ENCODE results near the gene RNASE13. TPM values are rescaled to one million over a fixed set of nuclear protein-coding genes. Genes with fewer than 3 reads are reported as not detected.

RNASE13 gene
- polyA plus RNA-seq, 2 of the 4 experiments (the other 2 are of a cell fraction), result not detected

DNA sequence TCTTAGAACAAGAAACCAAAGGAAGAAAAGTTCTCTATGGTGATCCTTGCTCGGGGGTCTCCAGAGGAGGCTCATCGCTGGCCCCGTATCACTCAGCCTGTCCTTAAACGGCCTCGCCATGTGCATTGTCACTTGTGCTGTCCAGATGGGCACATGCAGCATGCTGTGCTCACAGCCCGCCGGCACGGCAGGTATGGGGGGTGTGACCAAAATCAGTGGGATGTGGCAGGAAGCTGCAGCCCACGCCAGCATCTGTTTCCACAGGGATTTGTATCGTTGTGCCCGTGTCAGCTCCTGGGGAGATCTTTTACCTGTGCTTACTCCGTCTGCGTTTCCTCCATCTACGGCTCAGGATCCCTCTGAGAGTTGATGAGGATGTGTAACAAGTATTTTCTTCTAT lies 38.1 kb downstream of the RNASE13 start:
- Histone ChIP-seq H3K4me3 (no peak overlapping the region), H3K4me1 (peaks cover 2% of the 10 kb centered on the region; the same call in 2 of the 3 replicates), H3K27ac (no peak overlapping the region), H3K9me3 (no peaks in the 10 kb centered on the region), H3K4me2 (no peak overlapping the region)
- no peak for DNase-seq (ENCODE audit: low read depth in 1 of 2, low spot score in 1 of 2)
- FAIRE-seq, result no peak
- WGBS (ENCODE audit: missing lambda C conversion rate), result 90% methylated on average over 14 of the region's 14 CpGs
- TF ChIP-seq HOXB13 (CRISPR knock-in tag; IDR thresholded peaks at IDR 0.05; ENCODE audit: low read depth), result no peak
- TF ChIP-seq FOSL2 (IDR thresholded peaks at IDR 0.05), result no peak
- TF ChIP-seq FOSL2 (CRISPR knock-in tag; IDR thresholded peaks at IDR 0.05), result no peak
- TF ChIP-seq, protein P1, sequence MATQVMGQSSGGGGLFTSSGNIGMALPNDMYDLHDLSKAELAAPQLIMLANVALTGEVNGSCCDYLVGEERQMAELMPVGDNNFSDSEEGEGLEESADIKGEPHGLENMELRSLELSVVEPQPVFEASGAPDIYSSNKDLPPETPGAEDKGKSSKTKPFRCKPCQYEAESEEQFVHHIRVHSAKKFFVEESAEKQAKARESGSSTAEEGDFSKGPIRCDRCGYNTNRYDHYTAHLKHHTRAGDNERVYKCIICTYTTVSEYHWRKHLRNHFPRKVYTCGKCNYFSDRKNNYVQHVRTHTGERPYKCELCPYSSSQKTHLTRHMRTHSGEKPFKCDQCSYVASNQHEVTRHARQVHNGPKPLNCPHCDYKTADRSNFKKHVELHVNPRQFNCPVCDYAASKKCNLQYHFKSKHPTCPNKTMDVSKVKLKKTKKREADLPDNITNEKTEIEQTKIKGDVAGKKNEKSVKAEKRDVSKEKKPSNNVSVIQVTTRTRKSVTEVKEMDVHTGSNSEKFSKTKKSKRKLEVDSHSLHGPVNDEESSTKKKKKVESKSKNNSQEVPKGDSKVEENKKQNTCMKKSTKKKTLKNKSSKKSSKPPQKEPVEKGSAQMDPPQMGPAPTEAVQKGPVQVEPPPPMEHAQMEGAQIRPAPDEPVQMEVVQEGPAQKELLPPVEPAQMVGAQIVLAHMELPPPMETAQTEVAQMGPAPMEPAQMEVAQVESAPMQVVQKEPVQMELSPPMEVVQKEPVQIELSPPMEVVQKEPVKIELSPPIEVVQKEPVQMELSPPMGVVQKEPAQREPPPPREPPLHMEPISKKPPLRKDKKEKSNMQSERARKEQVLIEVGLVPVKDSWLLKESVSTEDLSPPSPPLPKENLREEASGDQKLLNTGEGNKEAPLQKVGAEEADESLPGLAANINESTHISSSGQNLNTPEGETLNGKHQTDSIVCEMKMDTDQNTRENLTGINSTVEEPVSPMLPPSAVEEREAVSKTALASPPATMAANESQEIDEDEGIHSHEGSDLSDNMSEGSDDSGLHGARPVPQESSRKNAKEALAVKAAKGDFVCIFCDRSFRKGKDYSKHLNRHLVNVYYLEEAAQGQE (IDR thresholded peaks at IDR 0.05), result no peak
- no peak for TF ChIP-seq TP53 (CRISPR knock-in tag; IDR thresholded peaks at IDR 0.05)
- TF ChIP-seq CEBPB (IDR thresholded peaks at IDR 0.05), result no peak
- no peak for TF ChIP-seq ZC3H11A (IDR thresholded peaks at IDR 0.05)
- no peak for TF ChIP-seq RNF2 (IDR thresholded peaks at IDR 0.05; ENCODE audit: borderline replicate concordance, low read depth)
- TF ChIP-seq, protein P2, sequence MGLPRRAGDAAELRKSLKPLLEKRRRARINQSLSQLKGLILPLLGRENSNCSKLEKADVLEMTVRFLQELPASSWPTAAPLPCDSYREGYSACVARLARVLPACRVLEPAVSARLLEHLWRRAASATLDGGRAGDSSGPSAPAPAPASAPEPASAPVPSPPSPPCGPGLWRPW (IDR thresholded peaks at IDR 0.05), result no peak
- TF ChIP-seq SMC3 (IDR thresholded peaks at IDR 0.05), result no peak
- TF ChIP-seq RCOR1 (IDR thresholded peaks at IDR 0.05; ENCODE audit: low read depth, low read length), result no peak
- TF ChIP-seq TFCP2L1 (CRISPR knock-in tag; IDR thresholded peaks at IDR 0.05), result no peak
- TF ChIP-seq RAD21 (conservative IDR thresholded peaks at IDR 0.05 in 1 of 2, IDR thresholded peaks at IDR 0.05 in 1 of 2), result no peak
- TF ChIP-seq ZFP36 (IDR thresholded peaks at IDR 0.05; ENCODE audit: borderline replicate concordance, partially characterized antibody), result no peak
- no peak for TF ChIP-seq RARB (CRISPR knock-in tag; IDR thresholded peaks at IDR 0.05)
- TF ChIP-seq SREBF2 (IDR thresholded peaks at IDR 0.05), result no peak
- TF ChIP-seq POLR2A (IDR thresholded peaks at IDR 0.05; ENCODE audit: low read length), result no peak
- no peak for TF ChIP-seq JUNB (IDR thresholded peaks at IDR 0.05)
- TF ChIP-seq KDM5A (IDR thresholded peaks at IDR 0.05), result no peak
- TF ChIP-seq, protein P3, sequence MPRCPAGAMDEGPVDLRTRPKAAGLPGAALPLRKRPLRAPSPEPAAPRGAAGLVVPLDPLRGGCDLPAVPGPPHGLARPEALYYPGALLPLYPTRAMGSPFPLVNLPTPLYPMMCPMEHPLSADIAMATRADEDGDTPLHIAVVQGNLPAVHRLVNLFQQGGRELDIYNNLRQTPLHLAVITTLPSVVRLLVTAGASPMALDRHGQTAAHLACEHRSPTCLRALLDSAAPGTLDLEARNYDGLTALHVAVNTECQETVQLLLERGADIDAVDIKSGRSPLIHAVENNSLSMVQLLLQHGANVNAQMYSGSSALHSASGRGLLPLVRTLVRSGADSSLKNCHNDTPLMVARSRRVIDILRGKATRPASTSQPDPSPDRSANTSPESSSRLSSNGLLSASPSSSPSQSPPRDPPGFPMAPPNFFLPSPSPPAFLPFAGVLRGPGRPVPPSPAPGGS (IDR thresholded peaks at IDR 0.05), result no peak
- TF ChIP-seq, protein P4, sequence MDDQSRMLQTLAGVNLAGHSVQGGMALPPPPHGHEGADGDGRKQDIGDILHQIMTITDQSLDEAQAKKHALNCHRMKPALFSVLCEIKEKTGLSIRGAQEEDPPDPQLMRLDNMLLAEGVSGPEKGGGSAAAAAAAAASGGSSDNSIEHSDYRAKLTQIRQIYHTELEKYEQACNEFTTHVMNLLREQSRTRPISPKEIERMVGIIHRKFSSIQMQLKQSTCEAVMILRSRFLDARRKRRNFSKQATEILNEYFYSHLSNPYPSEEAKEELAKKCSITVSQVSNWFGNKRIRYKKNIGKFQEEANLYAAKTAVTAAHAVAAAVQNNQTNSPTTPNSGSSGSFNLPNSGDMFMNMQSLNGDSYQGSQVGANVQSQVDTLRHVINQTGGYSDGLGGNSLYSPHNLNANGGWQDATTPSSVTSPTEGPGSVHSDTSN (IDR thresholded peaks at IDR 0.05), result no peak
- ChIA-PET POLR2A (no interaction called here), CTCF (interaction anchor here (0.6 to 17.7 kb wide), 13 partner anchors 9 to 644 kb away, joined by 3 to 186 read pairs (median 7); no protein-coding TSS in a partner anchor)
- ATAC-seq, result no peak

All from A549 (cell line).